ENCODE data around the gene VCX.
"Not testable (repeated sequence)": the region's sequence is repeated elsewhere in the genome, so short reads cannot be mapped to it uniquely, and the experiment has no call there.

VCX gene

DNA sequence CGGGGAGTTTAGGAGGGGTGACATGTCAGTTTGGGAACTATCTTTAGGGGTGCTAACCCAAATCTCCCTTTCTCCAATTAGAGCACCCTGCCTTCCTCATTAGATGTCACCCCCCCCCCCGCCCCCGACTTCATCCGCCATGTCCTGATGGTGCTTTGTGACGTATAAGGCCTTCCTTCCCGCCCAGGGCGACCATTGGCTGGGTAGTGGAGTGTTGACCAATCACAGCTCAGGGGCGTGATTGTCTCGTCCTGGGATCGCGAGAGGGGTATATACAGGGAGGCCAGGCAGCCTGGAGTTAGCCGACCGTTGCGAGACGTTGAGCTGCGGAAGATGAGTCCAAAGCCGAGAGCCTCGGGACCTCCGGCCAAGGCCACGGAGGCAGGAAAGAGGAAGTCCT is at the start of gene VCX:
Gene VCX (plus strand): TSS at position 301 of the 400 bp plus-strand sequence. CDS start 33 bp downstream, at position 334.
- DNase-seq, result not testable (repeated sequence)

DNA sequence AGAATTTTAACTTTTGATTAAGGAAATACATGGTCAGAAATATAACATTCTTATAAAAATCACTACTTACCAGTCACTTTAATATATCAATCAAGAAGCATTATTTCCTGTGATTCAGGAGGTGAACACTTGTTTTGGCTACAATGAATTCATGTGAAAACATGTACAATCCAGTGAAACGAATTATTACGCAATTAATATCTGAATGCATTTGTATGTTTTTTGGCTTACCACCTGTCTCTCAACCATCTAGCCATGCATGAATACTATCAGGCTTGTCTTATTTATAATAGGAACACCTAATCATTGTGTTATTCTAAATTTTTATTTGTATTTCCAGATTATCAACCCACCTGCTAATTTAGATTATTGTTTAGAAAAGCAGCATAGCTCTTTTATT is 44.6 kb upstream of the VCX start:
- DNase-seq, result no peak

DNA sequence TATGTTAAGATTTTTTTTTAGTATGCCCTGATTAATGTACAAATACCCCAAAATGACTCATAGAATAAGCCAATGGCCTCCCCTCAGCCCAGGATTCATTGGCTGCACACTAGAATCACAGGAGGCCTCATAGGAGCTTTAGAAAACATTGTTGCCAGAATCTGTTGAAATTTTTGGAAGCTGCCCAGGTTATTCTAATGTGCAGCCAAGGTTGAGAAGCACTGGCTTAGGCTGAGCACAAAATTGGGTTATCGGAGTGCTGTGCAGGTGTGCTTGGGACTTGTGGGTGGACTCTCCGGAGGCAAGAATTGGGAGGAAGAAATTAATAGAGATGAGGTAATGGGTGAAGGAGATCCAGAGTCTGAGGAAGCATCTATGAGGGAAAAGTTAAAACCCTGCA is 41.3 kb upstream of the VCX start:
- DNase-seq, result no peak

DNA sequence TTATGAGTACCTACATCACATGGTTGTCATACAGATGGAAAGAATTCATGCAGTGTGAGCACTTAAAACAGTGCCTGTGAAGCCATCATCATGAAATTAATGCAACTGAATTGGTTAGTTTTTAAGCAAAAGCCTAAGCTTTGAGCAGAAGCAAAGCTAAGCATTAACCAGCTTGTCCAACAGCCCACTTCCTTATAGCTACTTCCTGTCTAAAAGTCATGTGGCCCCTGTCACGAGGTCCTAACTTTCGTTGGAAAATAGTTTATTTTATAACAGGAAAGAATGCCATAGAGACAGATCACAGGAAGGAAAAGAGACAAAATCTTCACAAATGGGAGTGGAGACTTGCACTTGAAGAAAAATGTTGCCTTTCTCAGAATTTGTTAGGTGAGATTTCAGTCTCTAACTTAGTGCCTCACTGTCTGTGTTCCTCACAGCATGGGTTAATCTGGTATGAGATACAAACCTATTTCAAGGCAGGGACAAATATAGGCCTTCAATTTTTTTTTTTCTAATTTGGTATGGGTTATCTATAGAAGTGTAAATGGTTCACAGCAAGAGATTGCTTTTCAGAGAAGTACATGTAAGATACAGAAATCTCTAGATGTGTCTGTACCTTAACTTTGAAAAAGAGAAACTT is 27.7 kb upstream of the VCX start:
- no peak for DNase-seq

DNA sequence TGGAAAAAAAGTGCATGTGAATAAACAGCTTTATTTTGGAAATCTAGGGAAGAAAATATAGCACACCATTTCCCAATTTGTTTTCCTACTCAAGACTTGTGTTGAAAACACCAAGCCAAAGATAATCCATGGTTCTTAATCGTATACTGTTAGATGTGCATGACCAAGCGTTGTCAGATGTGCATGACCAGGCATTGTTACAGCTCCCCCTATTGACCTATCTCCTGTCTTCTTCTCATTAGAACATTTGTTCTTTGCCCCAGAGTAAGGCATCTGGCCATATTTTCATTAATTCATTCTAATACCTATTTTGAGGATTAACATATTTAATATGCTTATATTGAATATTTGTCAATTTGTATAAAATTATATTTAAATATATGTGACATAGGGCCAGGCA is 14.4 kb upstream of the VCX start:
- DNase-seq, result peak in 1 of 2 experiments; percentile 8

DNA sequence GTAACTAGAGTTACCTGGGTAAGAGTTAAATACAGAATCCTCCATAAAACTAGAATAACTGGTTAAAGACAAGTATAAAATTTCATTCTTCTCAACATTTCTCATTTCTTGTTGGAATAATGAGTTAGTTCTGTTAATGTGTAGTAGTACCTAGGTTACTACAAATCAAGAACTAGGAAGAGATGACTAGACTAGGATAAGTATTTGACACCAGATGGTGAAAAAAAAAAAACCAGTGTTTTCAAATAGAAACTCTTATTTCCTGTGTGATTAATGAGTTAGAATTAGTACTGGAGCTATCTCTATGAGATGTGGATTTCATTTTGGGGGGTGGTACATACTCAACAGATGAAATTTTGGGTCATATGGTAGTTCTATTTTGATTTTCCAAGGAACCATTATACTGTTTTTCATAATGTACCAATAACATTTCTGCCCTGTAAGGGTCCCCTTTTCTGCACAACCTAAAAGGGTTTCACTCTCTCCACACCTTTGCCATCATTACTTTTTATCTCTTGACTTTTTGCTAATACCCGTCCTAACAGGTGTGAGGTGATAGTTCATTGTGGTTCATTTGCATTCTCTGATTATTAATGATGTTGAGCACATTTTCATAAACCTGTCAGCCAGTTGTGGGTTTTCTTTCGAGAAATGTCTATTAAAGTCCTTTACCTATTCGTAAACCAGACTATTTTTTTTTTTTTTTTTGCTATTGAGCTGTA is 1.7 kb upstream of the VCX start:
- DNase-seq, result no peak

DNA sequence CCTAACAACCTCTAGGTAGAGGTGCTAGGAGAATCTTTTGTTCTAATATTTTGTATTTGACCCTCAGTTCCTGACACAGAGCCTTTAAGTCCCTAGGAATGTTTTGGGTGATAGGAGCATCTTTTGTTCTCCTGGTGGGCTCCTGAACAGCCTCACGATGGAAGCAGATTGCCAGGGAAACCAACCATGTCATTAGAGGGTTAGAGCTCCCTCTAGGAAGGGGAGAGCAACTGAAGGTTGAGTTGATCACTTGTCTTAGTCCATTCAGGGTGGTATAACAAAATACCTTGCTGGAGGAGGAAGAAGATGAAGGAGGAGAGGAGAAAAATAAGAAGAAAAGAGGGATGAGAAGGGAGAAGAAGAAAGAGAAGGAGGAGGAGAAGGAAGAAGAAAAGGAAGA is 9.2 kb downstream of the VCX start:
- DNase-seq, result no peak

DNA sequence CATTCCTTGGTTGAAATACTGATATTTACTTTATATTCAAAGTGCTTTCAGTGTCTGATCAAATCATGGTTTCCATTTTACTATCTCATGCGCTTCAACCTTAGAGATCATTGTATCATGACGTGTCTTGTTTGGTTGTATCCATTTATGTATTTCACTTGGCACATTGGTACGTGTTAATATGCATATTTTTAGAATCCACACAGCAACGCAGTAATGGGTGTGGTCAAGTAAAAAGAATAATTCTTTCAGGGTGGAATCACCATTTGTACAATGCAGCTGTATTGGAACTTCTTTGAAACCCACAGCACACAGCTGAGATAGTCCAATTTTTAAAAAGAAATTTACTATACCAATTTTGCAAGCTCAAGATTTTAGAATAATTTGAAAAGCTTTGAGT is 29.1 kb downstream of the VCX start:
- no peak for DNase-seq

DNA sequence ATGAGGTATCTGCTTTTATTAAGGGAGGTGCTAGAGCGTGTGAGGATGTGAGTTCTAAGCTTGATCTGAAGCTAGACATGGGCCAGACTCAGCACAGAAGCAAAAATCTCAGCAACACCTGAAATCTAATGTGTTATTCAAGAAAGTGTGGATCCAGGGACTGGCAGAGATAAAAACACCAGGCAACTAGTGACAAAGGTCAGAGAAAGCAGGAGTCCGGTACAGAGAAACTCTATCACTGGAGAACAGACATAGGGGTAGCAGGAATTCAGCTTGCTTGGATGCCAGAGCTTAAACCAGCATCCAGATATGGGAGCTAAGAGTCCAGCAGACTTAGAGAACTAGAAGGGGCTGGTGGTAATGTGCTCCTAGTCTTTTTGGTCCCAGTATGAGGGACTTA is 34.0 kb downstream of the VCX start:
- no peak for DNase-seq

DNA sequence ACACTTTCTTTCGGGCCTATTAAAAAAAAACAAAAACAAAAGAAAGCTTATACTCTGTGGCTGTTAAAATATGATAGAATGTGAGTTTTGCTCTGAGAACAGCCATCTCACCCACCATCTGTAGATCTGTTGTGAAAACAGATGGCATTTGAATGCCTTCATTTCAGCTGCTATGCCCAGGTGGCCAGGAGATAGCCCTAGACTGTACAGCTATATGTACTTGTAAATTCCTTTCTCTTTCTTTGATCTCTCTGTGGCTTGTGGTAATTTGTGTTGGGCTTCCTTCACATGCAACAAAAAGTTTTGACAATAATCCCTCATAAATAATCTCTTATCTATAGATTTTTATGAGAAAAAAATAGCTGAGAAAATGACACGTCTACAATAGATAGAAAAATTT is 46.2 kb downstream of the VCX start:
- no peak for DNase-seq

DNA sequence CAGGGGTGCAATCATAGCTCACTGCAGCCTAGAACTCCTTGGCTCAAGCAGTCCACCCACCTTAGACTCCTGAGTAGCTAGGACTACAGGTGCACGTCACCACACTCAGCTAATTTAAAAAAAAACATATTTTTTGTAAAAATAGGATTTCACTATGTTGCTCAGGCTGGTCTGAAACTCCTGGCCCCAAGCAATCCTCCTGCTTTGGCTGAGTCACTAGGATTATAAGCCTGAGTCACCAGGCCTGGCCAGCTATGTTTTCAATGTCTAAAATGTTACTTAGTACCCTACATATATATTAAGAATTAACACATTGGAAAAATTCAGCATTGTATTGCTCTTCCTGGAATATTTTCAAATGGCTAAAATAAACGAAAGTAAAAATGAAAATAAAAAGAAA is 46.7 kb downstream of the VCX start:
- no peak for DNase-seq

DNA sequence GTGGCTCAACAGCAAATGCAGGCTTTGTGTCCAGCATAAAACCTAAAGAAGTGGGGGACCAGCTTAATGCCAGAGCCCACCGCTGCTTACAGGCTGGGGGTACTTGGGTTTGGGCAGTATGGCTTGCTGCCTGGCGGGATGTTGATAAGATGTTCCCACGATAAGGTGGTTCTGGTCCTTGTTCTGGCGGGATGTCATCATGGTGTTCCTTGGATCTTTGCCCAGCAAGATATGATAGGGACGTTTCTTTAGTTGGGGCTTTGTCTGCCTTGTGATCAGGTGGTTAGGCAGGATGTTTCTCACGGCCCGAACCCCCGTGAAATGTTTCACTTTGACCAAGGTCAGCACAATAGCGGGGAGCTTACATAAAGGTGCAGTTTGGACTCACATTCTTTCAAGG is 49.0 kb downstream of the VCX start:
- no peak for DNase-seq

All from AML-193 (cell line).